ENCODE measurements around the gene PLEKHA3.

DNA sequence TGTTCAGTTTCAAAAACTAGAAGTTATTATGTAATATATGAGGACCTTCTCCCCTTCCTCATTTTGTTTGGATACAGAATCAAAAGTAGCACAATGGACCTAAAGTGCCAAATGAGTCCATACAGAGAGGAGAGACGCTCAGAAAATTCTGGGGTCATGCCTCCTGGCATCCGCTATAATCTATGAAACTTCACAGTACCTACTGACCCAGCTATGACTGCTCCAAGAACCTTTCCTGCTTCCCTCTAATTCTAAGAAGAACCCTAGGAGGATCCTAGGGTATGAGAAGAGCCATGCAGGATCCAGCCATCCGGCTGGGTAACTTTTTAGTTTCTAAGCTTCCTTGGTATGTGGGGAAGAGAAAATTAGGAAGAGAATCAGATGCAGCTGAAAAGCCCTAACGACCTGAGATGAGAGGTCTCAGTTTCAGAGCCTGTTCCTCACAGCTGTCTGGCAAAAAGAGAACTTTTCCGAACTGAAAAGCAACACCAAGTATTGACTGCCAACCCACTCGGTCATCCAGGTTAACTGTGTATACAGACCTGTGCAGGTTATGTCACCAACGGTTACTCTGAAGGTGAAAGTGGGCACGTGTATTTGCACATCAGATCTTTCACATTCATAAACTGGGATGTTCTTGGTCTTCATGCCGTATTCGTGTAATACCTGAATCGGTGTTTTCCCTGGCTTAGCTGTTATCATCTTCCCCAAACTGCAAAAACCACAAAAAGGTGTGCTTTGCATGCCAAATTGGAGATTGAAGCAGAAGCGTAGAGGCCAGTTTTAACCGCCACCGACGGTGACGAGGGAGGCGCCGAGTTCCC, 30.3 kb upstream of the PLEKHA3 start:
- TF ChIP-seq CTCF (IDR thresholded peaks at IDR 0.05; ENCODE audit: poor library complexity) (no peak), EZH2phosphoT487 (IDR thresholded peaks at IDR 0.05; ENCODE audit: low read depth, severe bottlenecking, unreplicated experiment) (no peak)
